GM12864 (cell line): ENCODE data around the gene PABPC1L.

Source experiments
- DNase-seq: peaks from one replicate; pipeline ENCODE4 v3.0.0-alpha.2; 2011; ENCODE audit warnings: low read depth
- H3K4me3 ChIP-seq: 2 replicates; pipeline ENCODE4 v1.5.1; 2011; ENCODE audit warnings: mild to moderate bottlenecking, low read depth, low read length, control low read depth
- CTCF ChIP-seq: IDR thresholded peaks from 2 replicates; pipeline ENCODE4 v1.5.1; 2011; ENCODE audit warnings: low read depth, mild to moderate bottlenecking, moderate library complexity, low read length, control low read depth, inconsistent platforms; ENCODE audit errors: missing control alignments

The PABPC1L gene

GRCh38 chr20:44914924-44915323 is 5.1 kb downstream of the PABPC1L start:
- no peak overlapping the region for H3K4me3 ChIP-seq
- no peak for TF ChIP-seq CTCF
- DNase-seq: no peak

- H3K4me3 ChIP-seq: no peak overlapping the region
- no peak for TF ChIP-seq CTCF
- no peak for DNase-seq
These were observed 6.7 kb downstream of the PABPC1L start for GRCh38 chr20:44916586-44916985.

- no peak for TF ChIP-seq CTCF
- no peak overlapping the region for H3K4me3 ChIP-seq
- DNase-seq: no peak
These were observed 7.5 kb downstream of the PABPC1L start for GRCh38 chr20:44917399-44917798.

GRCh38 chr20:44918342-44918741 is 8.5 kb downstream of the PABPC1L start:
- TF ChIP-seq CTCF: no peak
- no peak for DNase-seq
- H3K4me3 ChIP-seq: no peak overlapping the region

- DNase-seq: no peak
- no peak overlapping the region for H3K4me3 ChIP-seq
- no peak for TF ChIP-seq CTCF
These were observed 8.9 kb downstream of the PABPC1L start for GRCh38 chr20:44918761-44919160.

- no peak for DNase-seq
- no peak for TF ChIP-seq CTCF
- H3K4me3 ChIP-seq: no peak overlapping the region
These were observed 11.6 kb downstream of the PABPC1L start for GRCh38 chr20:44921447-44921846.

- H3K4me3 ChIP-seq: no peak overlapping the region
- no peak for TF ChIP-seq CTCF
These were observed 14.7 kb downstream of the PABPC1L start for GRCh38 chr20:44924541-44924940.

More at GRCh38 chr20:44924541-44924940, 14.7 kb downstream of the PABPC1L start:
- DNase-seq: no peak
